GM18511 (cell line): ENCODE results near the gene SRD5A1.

Experiments
- ATAC-seq: cut with Tn5 transposase; IDR thresholded peaks from one replicate; pipeline ENCODE4 v1.9.1; 2021; ENCODE audit warnings: mild to moderate bottlenecking, moderate library complexity; ENCODE audit not compliant: unreplicated experiment

Gene SRD5A1

DNA sequence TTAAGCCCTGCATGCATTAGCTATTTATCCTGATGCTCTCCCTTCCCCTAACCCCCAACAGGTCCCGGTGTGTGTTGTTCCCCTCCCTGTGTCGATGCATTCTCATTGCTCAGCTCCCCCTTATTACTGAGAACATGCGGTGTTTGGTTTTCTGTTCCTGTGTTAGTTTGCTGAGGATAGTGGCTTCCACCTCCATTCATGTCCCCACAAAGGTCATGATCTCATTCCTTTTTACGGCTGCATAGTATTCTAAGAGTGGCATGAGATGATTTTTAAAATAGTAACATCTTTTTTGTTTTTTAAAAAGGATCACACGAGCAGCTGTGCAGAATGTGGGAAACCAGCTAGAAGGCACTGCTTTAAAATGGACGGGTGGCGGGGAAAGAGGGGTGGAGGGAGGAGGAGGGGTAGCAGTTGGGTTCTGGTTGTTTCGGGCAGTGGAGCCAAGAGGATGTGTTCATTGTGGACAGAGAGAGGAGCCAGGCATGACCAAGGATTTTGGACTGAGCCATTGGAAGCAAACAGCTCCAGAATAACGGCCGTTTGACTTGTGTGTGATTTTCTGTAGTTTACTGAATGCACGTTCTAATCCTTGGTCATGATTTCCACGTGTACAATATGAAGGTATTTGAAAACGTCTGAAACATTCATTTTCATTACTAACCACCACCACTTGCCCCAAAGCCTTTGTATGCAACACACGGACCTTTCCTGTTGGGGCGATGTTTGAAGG is 78.3 kb downstream of the SRD5A1 start:
- no peak for ATAC-seq

DNA sequence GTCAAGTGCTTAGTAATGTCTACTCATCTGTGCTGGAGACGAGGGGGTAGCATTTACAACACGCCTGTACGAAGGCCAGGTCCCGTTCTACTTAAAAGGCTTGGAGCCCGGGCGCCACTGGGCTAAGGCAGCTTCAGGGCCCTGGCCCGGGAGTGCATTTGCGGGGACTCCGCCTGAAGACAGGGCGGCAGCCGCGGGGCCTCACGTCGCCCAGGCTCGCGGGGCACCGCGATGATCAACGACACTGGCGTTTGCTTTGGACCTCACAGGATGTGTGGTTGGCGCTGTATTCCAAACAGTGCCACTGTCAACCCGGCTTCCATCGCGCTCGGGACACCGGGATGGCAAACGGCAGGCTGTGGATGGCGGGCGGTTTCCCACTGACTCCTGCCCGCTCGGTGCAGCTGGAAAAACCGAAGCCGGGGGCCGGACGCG is 78.9 kb downstream of the SRD5A1 start:
- ATAC-seq, result peak; percentile 27

DNA sequence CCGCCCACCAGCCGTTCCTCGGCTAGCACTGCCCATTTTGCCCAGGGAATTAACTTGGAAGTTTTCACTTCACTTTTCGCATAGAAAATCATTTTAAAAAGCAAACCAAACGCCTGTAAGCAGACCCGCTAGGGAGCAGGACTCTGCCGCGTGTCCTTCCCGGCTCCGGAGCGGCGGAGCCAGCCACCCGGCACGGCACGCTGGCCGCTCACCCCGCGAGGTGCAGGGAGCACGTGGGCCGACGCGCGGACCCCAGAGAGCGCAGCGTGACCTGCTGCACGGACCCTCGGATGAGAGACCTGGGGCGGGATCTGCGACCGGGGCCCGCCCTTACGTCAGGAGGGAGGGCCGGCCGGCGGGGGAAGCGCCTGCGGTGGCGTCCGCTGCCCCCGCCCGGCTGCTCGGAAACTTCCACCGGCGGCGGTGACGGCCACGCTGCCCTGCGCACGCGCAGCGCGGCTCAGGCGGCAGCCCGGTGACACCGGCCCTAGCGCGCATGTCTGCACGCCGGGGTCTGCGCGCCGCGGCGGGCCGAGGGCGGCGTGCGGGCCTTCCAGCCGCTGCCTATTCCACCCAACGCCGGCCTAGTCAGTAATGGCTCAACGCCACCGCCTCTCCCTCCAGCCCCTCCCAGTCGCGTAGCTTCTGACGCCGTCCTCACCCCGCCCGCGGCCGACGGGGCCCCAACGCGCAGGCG is 79.5 kb downstream of the SRD5A1 start:
- ATAC-seq, result peak; percentile 61

DNA sequence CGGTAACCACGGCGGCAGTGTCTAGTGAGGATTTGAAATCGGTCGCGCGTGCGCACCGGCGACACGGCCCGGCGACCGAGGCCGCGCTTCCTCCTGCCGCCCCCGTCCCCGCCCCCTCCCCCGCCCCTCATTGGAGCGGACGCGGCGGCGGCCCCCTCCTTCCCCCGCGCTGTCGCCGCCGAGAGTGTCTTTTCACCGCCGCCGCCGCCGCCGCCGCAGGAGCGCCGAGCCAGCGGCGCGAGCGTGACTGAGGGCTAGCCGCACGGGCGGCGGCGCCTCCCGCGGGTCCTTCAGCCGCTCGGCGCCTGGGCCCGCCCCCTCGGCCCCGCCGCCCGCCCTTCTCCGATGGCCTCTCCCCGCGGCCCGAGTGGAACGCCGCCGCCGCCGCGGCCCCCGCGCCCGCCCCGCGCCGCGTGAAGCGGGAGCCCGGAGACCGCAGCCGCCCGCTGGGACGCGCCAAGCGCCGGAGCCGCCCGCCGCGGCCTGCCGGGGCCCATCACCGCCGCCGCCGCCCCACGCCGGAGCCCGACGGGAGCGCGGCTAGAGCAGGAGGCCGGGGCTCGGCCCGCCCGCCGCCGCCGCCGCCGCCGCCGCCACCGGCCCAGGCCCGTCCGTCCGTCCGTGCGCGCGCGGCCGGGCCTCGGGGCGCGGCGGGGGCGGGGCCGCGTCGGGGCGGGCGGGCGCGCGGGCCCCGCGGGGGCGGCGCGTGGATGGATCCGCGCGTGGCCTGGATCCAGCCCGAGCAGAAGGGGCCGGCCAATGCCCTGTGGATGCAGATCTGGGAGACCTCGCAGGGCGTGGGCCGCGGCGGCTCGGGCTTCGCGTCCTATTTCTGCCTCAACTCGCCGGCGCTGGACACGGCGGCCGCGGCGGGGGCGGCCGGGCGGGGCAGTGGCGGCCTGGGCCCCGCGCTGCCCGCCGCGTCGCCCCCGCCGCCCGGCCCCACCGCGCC is 80.3 kb downstream of the SRD5A1 start, which contains the start of gene TENT4A:
Gene TENT4A, plus strand, starts transcription at position 159 of the 952 bp plus-strand sequence. Its CDS starts 552 bp downstream, at position 711.
- ATAC-seq, result peak; percentile 12

DNA sequence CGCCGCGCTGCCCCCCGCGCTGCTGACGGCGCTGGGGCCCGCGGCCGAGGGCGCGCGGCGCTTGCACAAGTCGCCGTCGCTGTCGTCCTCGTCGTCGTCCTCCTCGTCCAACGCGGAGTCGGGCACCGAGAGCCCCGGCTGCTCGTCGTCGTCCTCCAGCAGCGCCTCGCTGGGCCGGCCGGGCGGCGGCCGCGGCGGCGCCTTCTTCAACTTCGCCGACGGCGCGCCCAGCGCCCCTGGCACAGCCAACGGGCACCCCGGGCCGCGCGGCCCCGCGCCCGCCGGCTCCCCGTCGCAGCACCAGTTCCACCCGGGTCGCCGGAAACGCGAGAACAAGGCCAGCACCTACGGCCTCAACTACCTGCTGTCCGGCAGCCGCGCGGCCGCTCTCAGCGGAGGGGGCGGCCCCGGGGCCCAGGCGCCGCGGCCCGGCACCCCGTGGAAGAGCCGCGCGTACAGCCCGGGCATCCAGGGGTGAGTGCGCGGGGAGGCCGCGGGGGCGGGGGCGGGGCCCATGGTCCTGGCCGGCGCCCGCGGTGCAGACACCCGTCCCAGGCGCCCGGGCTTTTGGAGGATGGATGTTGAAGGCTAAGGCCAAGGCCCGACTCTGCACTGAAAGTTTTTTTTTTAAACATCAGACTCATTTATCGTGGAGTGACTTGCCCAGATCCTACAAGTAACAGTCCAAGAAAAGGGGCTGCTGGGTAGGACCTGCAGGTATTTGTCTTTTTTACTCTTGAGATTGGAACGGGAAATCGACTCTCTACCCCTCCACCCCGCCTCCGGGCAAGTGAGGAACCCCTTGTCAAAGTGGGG is 81.2 kb downstream of the SRD5A1 start:
- no peak for ATAC-seq

DNA sequence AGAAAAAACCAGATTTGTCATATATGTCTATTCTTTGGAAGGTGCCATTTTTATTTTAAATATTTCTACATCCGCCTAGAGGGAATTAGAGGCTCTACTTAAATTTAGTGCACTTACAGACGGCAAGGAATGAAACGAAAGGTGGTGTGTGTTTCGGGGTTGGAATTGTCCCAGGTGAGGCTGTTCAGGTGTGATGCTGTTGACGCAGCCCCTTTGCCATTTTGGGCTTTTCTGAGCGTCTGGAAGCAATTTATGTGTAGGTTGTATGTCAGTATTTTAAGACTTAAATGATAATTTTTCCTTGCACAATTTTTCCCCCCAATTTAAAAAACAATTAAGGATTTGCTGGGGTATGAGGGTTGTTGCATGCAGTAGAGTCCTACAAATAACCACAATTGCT is 82.0 kb downstream of the SRD5A1 start:
- no peak for ATAC-seq

DNA sequence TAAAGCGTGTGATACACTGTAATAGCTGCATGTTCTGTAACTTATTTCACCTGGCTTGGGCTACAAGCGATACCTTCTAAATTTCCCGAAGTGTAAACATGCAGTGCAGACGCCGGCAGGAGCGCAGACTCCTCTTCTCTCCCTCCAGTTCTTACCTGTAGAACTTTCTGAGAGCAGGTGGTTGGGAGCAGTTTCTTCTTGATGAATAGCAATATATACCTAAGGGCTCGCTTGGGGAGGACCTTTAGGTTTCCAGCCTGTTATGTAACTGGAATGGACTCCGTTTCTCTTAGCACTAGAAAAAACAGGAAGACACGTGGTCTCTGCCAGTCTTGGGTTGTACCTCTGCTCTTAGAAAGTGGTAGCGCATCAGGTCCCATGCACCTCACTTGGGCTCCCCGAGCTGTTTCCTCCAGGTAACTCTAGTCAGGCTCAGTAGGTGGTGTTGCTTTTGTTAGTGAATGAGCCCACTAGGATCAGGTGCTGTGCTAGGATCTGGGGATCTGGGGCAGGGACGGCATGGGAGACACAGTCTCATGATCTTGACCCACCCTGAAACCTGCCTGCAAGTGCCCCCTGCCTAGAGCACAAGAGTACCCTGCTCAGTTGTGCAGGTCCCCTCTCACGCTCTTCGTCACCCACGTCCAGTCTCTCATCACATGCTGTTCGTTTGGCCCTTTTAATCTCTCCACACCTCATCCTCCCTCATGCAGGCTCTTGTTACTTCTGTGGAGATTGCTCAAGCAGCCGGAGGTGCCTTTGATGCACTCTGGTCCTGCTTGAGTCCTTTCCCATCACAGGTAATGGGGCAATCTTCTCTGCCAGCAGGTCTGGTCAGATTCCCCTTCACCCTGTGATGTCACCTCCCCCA is 82.8 kb downstream of the SRD5A1 start:
- no peak for ATAC-seq

DNA sequence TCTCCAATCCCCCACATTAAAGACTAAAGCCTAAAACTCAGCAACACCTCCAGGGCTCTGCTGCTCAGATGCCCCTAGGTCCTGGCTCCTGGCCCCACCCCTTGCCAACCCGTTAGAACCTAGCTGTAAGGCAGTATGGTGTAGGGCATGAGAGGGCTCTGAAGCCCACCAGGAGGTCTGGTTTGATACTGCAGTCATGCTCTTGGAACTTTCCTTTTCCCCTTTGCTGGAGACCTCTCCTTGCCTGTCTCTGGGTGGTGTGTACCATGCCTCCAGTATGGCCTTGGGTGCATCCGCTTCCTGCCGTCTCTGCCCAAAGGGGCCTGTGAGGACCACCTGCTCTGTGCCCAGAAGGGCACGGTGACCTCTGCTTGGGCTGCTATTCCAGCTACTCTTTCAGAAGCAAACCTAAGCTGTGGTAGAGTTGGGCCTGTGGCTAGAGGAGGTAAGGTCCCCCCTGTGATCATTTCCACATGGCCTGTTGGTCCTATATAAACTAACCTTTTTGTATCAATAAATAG is 83.4 kb downstream of the SRD5A1 start:
- ATAC-seq, result no peak

DNA sequence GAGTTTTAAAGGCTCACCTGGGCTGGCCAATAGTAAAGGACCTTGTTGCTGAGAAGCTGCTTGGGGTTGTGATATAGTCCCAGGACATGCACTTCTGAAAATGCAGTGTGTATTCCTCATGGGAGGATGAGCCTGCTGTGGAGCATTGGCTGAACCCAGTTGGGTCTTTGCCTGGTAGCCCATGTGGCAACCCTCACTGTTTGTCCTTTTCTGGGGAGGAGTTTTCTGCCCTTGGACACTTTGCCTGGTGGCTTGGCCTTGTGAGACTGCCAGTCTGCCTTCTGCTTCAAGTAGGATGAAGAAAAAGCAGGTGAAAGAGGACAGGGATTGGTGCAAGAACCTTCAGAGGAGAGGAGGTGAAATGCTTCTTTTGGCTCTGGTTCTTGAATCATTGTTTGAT is 84.0 kb downstream of the SRD5A1 start:
- ATAC-seq, result no peak

DNA sequence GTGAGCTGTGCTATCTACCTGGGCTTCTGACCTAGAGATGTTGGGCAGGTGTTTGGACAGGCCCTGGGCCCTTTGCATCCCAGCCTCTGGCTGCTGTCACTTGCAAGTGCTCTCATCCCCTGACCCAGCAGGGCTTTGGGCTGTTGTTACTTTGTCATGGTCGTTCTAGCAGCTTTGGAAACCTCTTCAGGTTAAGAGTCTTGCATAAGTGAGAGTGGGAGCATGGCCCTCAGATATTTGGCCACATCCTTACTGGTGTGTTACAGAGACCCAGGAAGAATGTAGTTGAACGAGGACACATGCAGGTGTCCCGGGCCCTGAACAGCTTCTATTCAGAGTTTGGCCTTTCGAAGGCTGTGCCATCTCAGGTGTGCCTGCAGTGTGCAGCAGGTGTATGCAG is 84.4 kb downstream of the SRD5A1 start:
- ATAC-seq, result no peak

DNA sequence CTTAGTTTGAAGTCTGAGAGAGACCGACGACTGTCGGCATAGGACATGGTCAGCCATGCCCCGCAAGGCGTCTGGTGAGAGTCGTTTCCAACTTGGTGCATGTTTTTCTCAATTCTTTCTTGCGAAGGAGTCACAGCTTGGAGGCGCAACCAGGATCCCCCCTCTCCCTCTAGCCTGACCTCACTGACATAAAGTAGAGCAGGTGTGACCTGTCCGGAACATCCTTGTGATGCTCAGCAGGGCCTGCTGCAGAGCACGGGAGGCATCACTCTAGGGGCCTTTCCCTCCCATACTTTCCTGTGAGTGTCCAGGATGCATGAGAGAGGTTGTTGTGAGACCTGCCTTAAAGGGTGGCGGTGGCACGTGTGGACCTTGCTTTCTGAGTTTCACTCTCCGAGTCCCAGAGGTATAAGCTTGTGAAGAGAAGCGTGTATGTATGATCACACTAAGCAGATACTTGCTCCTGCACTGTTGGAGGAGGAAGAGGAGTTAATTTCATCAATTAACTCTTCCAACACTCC is 85.0 kb downstream of the SRD5A1 start:
- peak; percentile 23 for ATAC-seq

DNA sequence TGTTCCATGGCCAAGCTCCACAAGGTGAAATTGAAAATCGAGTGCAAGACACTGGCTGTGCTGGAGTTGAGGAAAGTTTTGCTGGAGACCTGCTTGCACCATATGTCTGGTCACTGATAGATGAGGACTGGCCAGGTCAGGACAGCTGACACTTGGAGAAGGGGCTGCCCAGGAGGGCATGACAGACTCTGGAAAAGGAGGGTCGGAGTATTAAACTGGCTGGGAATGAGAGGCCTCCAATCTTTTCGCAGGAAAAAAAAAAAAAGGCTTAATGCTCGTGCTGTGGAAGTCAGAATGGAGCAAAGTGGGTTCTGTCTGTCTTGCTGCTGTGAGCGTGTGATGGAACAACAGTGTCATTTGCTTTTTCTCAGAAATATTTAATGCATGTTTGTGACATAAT is 85.5 kb downstream of the SRD5A1 start:
- no peak for ATAC-seq

DNA sequence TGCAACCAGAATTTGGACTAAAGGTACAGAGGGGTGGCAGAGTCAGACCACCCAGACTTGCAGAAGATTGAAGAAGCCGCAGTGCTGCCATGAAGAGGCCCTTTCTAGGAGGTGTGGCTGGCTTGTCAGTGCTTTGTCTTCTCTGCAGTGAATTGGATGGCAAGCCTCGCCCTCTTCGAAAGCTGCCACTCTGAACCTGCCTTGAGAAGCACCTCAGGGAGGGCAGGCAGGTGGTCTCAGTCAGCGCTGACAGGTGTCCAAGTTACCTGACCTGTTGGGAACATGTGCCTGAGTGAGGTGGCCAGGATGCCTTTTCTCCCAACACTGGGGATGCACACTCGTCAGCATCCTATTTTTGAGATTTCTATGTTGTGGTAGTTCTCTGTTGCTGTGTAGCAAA is 86.2 kb downstream of the SRD5A1 start:
- ATAC-seq, result no peak

DNA sequence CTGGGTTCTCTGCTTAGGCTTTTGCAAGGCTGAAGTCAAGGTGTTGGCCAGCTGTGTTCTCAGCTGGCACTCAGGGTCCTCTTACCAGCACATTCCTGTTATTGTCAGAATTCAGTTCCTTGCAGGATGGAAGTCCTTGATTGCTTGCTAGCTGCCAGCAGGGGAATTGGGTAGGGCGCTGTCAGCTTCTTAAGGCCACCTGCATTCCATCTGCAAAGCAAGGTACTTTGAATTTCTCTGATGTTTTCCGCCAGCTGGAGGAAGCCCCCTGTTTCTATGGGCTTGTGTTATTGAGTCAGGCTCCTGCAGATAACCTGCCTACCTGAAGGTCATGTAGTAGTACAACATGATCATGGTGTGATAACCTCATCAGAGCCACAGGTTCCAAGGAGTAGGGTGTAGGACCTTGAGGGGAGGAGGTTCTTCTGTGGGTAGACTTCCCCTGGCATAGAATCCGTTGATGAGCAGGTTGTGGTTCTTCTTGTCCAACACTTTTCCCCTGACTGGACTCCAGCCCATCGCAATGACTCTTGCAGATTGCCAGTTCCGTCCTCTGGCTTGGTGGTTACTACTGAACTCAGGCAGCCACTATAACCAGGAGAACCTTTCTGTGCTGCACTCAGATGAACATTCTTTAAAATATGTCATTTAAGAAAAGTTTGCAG is 86.8 kb downstream of the SRD5A1 start:
- no peak for ATAC-seq

DNA sequence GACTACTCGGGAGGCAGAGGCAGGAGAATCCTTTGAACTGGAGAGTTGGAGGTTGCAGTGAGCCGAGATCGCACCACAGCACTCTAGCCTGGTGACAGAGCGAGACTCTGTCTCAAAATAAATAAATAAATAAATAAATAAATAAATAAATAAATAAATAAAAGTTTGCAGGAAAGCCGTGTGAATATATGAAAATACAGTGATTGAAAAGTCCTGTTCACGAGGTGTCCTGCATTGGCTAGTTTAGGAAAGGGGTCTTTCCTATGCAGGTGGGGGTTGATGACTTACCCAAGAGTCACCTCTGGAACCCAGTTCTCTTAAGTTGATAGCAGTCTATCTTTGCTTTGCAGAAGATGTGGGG is 87.3 kb downstream of the SRD5A1 start:
- ATAC-seq, result no peak

DNA sequence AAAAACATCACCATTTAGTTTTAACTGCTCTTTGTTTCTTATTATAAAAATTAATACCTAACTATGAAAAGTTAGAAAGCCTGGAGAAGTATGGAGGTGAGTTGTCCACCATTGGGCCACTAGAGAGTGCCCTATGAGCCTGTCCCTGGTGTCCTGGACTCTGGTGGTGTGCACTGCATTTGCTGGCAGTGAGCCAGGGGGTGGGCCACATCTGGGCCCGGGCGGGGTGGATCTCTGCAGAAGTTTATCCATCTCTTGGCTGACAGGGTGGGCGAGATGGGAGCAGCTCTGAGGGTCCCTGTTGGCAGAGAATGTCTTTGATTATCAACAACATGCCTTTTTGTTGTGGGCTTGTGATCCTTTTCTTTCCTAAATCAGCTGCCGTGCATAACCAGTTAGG is 88.2 kb downstream of the SRD5A1 start:
- ATAC-seq, result no peak

DNA sequence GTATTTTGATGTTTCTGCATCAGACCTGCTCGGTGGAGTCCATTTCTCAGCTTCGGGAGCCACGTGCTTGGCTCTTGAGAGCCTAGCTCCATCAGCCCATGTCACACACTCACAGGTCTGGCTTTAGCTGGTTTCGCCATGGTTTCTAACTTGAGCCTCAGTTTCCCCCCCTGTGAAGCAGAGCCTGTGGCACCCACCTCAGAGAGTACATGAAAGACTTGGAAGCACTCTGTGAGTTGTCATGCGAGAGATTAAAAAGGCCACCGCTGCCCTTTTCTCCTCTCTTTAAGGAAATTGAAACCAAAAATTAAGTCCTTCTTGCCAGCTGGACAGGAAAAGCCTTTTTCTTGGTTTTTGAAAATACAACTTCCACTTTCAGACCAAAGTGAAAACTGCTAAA is 88.8 kb downstream of the SRD5A1 start:
- peak; percentile 76 for ATAC-seq

DNA sequence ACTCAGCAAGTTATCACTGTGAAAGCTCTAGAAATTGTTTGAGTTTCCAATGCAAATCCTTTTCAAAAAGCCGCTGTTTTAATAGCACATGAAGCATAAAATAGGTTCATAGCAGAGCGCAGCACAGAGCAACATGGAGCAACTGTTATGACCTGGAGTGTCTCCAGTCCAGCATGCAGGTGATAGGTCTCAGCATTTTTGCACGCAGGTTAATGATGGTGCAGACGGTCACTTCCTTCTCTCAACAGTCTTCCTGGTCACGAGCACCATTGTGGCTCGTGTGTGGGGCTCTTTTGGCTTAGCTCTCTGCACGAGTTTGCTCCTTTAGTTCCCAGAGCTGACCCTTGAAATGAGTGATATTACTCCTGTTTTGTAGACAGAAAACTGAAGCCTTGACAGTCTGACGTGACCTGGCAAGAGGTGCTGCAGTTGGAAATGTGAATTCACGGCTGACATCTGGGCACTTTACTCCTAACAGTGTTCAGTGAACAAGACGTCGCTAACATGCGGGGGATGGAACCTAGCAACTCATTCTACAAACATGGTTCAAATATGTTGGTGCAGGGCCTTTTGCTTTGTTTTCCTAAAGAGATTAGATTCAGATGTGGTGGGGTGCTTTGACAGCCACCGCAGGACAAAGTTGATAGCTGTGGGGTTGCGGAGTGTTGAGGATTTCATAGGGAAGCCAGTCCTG is 90.0 kb downstream of the SRD5A1 start:
- no peak for ATAC-seq
